DMS79 (cell line): ENCODE results near the gene FSIP1.

Experiments used
- DNase-seq: peaks from one replicate; lab custom pipeline; 2025; lab: John Stamatoyannopoulos, UW

Gene FSIP1

DNA sequence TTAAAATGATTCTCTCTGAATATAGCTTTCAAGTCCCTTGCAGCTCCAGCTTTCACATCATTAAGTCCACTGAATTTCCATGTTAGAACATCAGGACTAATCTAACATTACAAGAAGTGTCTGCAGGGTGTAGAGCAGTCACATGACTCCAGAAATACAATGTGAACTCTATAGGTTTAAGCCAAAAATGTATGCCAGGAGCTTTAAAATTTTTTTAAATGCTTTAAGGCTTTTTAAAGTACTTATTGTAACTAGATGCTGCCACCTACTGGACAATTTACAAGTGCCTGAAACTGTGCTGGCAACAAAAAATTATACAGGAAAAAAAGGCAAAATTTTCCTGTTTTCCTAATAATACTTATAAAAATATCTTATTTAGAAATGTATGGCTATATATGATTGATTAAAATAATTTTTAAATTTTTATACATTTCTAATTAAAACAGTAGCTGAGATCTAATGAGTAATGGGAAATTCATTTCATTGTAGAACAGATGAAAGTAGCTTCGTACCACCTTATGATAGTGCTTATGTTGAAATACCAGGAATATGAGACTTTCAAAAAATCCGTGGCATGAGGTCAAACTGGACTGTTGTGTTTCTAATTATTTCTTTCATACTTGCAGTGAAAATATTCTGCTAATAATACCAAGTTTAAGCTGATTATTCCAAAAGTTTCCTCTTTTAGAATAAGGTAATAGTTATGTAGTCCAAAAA is 25.7 kb downstream of the FSIP1 start:
- DNase-seq = peak; percentile 4

DNA sequence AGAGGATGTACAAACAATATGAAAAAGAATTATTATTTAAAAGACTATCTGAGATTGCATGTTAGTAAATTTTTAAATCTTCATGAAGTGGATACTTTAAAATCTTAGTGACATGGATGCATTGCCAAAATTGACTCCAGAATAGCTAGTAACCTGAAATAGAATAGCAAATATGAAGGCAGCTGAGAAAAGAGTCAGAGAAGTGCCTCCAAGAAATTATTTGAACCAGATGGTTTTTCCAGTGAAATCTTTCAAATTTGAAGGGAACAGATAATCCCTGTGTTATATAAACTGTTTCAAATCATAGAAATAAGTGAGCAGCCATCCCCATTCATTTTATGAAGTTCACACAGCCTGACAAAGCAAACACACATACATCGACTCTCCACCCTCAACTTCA is 29.6 kb downstream of the FSIP1 start:
- no peak for DNase-seq

- DNase-seq = no peak
These were observed 30.4 kb downstream of the FSIP1 start for GRCh38 chr15:39752246-39752645.

GRCh38 chr15:39748276-39748675 is 34.4 kb downstream of the FSIP1 start:
- no peak for DNase-seq

GRCh38 chr15:39747326-39747725 is 35.3 kb downstream of the FSIP1 start:
- DNase-seq = no peak

DNA sequence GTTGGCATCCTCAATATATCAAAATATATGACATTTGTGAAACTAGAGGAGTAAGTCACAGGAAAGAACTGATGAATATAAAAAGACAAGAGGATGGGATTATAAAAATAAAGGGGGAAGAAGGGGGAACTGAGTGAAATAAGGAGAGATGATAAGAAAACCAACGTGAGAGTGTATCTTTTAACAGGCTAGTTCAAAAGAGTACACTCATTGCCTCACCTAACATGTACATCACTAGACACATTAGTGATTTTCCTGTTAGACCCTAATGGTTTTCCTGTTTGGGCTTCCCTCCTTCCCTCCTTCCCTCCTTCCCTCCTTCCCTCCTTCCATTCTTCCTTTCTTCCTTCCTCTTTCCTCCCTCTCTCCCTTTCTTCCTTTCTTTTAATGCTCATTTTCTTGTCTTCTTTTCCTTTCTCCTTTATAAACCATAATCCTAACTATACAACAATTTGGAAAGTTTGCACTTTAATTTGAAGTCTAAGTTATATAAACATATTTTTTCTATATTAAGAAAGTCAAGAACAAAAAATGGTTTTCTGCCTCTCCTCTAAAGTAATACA is 35.8 kb downstream of the FSIP1 start:
- DNase-seq = no peak

DNA sequence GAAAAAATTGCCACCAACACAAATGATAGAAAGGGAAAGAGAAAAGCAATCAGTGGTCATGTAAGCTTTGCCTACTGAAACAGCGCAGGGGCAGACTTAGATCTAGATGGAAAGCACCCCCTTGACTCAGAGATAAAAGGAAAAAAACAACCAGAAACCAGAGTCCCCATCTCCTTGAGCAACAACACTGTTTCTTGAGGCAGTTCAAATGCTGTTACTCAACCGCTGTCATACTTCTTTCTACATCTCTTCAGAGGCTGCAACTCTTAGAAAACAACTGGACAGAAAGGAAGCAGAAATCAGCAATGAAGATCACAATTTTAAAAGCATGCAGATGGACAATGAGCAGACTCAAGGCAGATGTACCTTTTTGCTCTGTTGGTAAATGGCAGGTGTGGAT is 36.5 kb downstream of the FSIP1 start:
- DNase-seq = no peak

GRCh38 chr15:39745415-39745814 is 37.2 kb downstream of the FSIP1 start:
- DNase-seq = no peak

DNA sequence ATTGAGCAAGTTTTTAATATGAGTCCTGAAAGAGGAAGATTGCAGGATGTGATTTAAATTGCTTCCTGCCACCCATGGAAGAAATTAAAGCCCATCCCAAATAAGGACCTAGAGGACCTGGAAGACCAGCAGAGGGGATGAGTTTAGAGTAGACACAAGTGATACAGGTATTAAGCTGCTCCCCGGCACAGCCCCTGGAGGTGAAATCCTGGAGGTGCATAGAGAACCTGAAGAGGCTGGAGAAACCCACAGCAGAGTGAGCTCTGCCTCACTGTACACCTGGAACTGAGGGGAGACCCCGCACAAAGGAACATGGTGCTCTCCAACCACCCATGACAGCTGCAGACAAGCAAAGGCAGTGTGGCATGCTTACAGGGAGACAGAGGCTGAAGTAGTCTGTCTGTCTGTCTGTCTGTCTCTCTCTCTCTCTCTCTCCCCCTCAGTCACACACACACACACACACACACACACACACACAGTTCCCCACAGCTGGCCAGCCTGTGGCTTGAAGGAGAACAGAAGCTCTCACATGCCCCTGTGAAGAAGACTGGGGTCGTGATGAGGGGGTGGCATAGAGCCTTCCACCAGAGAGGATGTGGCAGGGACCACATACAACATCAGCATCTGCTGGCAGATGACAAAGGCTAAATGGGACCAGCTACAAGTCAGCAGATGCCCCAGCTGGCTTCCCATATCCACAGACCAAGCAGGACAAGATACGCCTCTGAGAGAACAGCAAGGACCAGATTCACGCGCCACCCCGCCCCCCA is 38.1 kb downstream of the FSIP1 start:
- DNase-seq = no peak

DNA sequence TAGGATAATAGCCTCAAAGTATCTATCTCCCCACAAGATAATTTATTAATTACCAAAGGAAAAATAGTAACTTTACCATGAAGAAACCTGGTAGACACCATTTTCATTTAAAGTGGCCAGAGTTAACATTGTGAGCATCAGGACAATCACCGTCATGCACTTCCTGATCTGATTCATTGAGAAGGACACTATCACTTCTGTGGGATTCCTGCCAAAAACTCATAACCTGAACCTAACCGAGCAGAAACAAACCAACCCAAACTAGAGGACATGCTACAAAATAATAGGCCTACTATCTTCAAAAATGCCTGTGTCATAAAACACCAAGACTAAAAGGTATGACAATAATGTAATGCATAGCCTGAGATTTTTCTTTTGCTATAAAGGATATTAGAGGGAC is 39.0 kb downstream of the FSIP1 start:
- no peak for DNase-seq

GRCh38 chr15:39741258-39741657 is 41.4 kb downstream of the FSIP1 start:
- DNase-seq = no peak

DNA sequence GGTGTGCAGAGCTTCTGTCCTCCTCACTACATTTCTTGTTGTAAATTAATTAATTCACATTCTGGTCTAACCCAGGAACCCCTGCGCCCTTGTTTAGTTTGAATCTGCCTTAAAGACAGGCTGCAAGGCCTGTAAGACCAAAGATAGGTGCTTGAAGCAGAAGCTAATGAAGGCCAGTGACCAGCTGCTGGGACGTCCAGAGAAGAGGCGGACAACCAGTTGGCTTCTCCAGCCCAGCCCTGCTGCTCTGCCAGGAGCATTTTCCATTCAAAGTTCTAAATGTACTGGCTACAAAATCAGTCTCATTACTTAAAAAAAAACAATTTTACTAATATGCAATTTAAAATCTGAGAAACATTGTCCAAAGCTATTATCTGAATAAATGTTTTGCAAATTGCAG is 43.6 kb downstream of the FSIP1 start:
- DNase-seq = no peak

GRCh38 chr15:39737196-39737550 is 45.5 kb downstream of the FSIP1 start:
- DNase-seq = no peak

- no peak for DNase-seq
These were observed 46.0 kb downstream of the FSIP1 start for GRCh38 chr15:39736412-39737195.

DNA sequence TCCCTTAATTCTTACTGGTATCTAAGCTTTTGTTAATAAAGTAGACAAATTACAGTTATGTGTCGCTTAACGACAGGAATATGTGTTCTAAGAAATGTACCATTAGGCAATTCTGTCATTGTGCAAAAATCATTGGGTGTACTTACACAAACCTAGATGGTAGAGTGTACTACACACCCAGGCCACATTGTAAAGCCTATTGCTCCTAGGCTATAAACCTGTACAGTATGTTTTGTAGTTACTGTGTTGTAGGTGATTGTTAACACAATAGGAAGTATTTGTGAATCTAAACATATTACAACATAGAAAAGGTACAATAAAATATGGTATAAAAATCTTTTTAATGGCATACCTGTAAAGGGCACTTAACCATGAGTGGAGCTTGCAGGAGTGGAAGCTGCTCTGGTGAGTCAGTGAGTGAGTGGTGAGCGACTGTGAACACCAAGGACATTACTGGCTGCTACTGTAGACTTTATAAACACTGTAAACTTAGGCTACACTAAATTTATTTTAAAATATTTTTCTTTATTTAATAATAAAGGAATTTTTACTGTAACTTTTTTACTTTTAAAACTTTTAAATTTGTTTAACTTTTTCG is 47.4 kb downstream of the FSIP1 start:
- DNase-seq = no peak

- DNase-seq = no peak
These were observed 51.4 kb downstream of the FSIP1 start for GRCh38 chr15:39731266-39731665.

- DNase-seq = no peak
These were observed 52.1 kb downstream of the FSIP1 start for GRCh38 chr15:39730552-39730951.

DNA sequence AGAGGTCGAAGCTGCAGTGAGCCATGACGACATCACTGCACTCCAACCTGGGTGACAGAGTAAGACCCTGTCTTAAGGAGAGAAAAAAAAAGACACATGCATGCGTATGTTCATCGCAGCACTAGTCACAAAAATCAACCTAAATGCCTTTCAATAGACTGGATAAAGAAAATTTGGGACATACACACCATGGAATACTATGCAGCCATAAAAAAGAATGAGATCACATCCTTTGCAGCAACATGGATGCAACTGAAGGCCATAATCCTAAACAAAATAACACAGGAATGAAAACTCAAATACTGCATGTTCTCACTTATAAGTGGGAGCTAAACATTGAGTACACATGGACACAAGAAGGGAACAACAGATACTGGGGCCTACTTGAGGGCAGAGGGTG is 53.1 kb downstream of the FSIP1 start:
- no peak for DNase-seq

DNA sequence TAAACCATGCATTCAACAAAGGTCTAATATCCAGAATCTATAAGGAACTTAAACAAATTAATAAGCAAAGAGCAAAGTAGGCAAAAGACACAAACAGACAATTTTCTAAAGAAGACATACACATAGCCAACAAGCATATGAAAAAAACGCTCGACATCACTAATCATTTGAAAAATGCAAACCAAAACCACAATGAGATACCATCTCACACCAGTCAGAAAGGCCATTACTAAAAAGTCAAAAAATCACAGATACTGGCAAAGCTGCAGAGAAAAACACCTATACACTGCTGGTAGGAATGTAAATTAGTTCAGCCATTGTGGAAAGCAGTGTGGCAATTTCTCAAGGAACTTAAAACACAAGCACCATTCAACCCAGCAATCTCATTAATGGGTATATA is 53.8 kb downstream of the FSIP1 start:
- DNase-seq = no peak

DNA sequence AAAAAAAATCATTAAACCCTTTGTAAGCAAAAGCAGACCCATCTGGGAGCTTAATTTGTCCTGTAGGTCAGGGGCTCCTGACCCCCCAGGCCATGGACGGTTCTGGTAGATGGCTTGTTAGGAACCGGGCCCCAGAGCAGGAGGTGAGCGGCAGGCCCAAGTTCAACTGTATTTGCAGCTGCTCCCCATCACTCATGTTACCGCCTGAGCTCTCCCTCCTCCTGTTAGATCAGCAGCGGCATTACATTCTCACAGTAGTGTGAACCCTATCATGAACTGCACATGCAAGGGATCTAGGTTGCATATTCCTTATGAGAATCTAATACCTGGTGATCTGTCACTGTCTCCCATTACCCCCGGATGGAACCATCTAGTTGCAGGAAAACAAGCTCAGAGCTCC is 60.7 kb downstream of the FSIP1 start:
- no peak for DNase-seq

DNA sequence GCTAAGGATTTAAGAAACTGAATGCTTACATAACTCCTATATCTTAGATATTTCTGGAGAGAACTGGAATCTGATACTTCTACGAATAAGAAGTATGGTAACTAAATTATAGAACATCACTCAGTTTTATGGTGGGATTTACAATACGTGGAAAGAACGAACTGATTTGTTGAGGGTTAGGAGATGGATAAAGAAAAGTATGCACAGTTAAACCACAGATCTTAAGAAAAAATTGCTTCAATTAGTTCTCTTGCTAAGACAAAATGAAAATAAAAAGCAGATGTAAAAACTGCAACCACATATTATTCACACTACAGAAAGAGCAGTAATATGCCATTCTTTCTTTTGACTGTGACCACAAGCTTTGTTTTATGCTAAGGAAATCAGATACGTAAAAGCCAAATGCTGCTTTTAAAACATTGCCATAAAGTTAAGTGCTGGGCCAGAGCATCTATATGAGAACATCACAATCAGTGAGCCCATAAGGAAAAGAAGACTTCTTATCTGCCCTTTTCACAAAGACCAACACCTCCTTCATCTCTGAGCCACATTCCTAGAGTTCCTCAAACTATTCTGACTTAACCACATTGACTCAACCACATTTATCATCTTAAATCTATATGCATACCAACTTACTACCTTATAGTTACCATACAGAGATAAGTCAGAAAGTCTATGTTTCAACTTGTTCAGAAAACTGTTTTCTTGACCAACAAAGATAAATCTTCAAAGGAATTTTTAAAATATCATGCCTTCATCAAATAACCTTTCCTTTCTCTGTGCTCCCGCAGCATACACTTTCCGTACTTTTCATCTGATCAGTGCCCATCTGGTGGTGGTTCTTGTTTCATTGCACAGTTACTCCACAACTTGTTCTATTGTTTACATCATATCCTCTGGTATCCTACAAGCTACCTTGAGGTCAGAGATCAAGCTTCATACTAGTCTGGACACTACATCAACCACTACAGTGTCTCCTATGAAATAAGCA is 61.7 kb downstream of the FSIP1 start:
- no peak for DNase-seq
